ENCODE measurements around the gene ALS2. TPM values are rescaled to one million over a fixed set of nuclear protein-coding genes. Genes with fewer than 3 reads are reported as not detected.
A peak's percentile ranks its signal among the peaks of the same experiment; 100 is the strongest.
"Not testable (repeated sequence)": the region's sequence is repeated elsewhere in the genome, so short reads cannot be mapped to it uniquely, and the experiment has no call there.

The ALS2 gene
- polyA plus RNA-seq (ENCODE audit: insufficient read depth in 1 of 5, insufficient read length in 5 of 5, low replicate concordance in 1 of 5), result 10 to 100 TPM; 17.6 to 30.0 (median 26.5) TPM
- long read RNA-seq, donor 1, partial matches to known transcripts, result 6 of 7 reads
- long read RNA-seq, donor 1, other reads (novel, unspliced or antisense), result 0 of 7 reads
- long read RNA-seq, donor 2, partial matches to known transcripts, result 0 of 1 reads
- long read RNA-seq, donor 2, other reads (novel, unspliced or antisense), result 0 of 1 reads
- long read RNA-seq, donor 3, partial matches to known transcripts, result 5 of 5 reads
- long read RNA-seq, donor 3, other reads (novel, unspliced or antisense), result 0 of 5 reads
- long read RNA-seq, donor 4, partial matches to known transcripts, result 0 of 3 reads
- long read RNA-seq, donor 4, other reads (novel, unspliced or antisense), result 0 of 3 reads
- long read RNA-seq, donor 5, partial matches to known transcripts, result 0 of 3 reads
- long read RNA-seq, donor 5, other reads (novel, unspliced or antisense), result 0 of 3 reads
- long read RNA-seq, donor 6, full-length matches to known transcripts, result 3 of 3 reads
- long read RNA-seq, donor 6, partial matches to known transcripts, result 0 of 3 reads
- long read RNA-seq, donor 6, other reads (novel, unspliced or antisense), result 0 of 3 reads
- long read RNA-seq, donor 7, partial matches to known transcripts, result 0 of 2 reads
- long read RNA-seq, donor 7, other reads (novel, unspliced or antisense), result 0 of 2 reads
- long read RNA-seq, donor 8, partial matches to known transcripts, result 0 of 1 reads
- long read RNA-seq, donor 8, other reads (novel, unspliced or antisense), result 0 of 1 reads

DNA sequence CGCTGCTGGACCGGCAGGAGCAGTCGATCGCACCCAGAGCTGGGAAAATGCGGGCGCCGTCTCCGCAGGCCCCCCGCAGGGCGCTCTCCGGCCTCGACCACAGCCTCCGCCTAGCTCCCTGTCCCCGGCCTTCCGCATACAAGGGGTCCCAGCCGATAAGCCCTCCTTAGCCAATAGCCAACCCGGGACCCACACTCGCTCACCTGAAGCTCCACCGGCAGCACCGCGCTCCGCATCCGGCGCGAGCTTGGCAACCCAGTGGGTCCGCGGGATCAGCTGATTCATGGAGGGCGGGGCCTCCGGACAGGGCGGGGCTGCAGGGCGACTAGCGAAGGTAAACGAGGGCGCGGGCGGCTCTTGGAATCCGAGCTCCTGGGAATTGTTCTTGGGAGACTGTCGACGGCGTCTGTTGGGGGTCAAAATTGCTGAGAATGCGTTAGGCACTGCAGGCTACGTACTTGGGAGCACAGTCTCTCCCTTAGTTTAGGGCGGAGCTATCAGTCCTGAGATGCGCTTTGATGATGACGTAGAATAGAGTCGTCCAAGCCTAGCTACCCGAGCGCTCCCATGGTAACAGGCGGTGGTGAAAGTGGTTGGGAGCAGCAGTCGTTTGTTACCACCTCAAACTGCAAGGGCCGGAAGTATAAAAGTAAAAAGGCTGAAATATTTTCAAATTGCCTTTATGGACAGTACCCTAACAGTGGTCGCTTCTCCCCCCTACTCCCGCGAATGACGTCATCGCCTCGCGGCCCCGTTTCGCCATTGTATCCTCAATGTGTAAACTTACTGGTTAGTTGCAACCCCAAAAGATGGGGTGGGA is at the start of gene ALS2:
TSS of gene ALS2 (minus strand) at position 260 of the 820 bp plus-strand sequence. CDS start 12,048 bp downstream, outside the sequence.
- peak; percentile 96 to 97 for DNase-seq

DNA sequence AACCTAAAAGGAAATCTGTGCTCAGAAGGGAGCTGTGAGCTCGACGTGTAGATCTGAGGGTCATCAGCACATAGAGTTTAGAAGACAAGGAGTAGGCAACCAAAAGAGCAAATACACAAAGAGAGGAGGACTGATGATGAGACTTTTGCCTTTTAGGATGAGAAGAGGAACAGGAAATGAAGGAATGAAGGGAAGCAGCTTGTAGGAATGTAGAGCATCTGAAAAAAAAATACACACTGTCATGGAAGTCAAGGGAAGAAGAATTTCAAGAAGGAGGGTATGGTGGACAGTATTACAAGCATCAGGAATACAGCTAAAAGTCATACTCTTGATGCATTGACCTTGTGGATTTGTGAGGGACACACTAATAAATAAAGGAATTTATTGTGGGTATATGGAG is 47.5 kb upstream of the ALS2 start:
- DNase-seq, result no peak

DNA sequence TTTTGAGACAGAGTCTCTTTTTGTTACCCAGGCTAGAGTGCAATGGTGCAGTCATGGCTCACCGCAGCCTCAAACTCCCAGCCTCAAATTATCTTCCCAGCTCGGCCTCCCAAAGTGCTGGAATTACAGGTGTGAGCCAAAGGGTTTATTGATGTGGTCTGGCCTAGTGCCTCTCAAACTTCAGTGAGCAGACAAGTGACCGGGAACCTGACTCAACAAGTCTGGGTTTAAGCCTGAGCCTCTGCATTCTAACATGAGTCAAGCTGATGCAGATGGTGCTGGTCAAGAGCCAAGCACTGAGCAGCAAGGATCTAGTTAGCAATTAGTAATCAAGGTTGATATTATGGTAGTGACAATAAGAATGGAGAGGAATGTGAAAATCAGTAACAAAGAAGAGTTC is 46.9 kb upstream of the ALS2 start:
- no peak for DNase-seq

DNA sequence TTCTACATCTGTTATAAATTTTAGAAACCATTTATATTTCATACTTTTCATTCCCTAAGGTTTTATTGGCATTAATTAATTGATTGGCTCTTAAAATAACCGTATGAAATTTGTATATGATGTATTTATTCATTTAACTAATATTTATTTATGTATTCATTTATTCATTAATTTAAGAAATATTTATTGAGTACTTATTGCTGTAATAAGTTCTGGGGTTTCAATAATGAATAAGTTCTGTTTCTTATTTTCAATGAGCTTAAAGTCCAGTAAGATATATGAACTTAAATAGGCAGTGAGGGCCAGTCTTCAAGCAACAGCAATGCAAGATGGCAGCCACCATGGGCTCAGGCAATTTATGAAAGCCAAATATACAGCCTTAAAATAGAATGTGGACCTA is 43.5 kb upstream of the ALS2 start:
- no peak for DNase-seq

DNA sequence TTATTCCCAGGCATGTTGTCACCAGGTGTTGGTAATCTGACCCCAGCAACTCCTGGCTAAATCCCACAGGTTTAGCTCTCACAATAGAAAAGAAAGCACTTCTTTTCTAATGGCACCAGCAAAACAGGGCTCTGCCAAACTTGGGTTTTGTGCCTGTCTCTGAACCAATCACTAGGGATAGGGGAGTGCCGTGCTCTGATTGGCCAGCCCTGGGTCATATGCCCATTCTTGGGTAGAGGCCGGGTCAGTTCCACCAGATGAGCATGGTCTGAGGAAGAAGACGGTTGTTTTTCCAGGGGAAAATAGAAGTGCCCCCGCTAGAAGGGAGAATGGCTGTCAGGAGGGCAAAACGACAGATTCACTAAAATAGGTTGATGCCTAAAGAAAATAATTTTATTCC is 40.3 kb upstream of the ALS2 start:
- no peak for DNase-seq

DNA sequence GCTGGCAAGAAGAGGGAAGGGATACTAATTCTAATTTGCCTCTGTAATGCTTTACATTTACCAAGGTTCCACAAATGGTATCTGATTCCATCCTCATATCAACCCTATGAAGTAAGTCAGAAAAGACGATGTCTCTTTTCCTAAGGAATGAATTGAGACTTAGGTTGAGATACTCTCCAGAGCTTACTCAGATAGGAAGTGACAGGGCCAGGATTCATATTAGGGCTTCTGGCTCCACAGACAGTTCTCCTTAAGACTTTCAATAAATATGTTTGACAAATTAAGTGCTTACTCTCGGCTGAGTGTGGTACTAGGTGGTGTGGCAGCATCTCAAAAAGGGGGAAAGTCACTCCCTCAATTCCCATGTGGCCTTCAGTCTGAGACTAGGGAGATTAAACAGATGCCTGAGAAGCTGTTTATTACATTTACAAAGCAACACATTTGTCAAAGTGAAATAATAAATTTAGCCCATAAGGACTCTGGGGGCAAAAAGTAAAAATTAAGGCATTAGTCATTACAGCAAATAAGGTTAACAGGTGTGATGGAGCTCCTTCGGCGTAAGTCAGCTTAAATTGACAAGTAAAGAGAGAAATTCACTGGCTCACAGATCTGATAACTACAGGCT is 39.8 kb upstream of the ALS2 start:
- no peak for DNase-seq

DNA sequence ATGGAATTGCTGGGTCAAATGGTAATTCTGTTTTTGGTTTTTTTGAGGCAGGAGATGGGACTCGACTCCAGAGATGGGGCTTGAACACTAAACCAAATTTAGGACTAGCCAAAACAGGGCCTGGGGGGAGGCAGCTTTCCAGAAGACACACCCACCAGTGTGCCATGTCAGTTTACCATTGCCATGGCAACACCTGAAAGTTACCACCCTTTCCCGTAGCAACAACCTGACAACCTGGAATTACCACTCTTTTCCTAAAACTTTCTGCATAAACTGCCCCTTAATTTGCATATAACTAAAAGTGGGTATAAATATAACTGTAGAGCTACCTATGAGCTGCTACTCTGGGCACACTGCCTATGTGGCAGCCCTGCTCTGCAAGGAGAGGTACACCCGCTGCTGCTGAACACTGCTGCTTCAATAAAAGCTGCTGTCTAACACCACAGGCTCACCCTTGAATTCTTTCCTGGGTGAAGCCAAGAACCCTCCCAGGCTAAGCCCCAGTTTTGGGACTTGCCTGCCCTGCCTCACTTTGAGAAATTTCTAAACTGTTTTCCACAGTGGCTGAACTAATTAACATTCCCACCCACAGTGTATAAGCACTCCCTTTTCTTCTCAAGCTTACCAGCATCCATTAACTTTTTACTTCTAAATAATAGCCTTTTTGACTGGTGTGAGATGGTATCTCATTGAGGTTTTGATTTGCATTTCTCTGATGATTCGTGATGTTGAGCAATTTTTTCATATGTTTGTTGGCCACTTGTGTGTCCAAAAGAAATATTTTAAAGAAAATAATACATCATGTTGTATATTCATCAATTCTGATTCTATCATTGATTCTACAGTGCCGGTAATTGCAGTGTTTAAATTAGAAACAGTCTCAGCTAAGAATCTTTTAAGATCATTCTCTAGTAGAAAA is 36.2 kb upstream of the ALS2 start:
- DNase-seq, result no peak

DNA sequence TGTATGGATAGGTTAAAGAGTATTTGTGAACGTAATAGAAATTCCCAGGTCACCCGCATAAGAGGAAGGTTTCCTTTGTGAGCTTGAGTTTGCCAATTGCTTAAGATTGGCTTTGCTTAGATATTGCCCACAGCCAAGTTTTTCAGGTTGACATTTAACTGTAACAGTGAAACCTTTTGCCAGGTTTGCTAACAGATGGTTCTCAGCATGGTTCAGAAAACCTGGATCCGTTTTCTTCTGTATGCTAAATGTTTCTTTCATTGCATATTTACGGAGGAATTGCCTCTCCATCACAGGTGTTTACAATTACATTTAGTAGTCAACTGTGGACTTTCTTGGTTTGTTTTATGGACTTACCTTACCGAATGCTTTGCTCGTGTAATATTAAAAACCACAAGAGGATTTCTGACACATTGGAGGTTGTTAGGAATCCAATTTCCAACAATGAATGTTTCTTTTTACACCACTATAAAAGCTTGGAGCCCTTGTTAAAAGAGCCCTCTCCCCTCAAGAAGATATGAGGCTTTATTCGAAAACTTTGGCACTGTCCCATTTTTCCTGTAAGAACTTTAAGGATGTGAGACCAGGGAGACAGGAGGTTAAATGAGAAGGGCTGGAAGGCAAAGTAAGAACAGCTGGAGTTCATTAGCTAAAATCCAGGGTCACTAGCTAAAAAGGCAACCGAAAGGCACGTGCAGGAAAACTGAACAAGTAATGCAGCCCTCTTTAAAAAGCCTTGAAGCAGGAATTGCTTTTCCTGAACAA is 33.4 kb upstream of the ALS2 start:
- no peak for DNase-seq

DNA sequence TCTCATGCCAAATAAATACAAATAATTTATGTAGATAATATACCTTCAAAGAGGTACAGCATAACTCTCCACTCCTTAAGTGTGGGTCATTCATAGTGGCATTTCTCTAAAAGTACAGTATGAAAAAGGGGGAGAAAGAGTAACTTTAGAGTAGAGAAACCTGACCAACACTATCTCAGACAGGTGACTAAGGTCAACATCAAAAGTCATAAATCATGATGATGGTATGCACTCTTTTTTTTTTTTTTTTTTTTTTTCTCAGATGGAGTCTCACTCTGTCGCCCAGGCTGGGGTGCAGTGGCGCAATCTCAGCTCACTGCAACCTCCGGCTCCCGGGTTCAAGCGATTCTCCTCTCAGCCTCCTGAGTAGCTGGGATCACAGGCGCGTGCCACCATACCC is 29.9 kb upstream of the ALS2 start:
- not testable (repeated sequence) for DNase-seq

DNA sequence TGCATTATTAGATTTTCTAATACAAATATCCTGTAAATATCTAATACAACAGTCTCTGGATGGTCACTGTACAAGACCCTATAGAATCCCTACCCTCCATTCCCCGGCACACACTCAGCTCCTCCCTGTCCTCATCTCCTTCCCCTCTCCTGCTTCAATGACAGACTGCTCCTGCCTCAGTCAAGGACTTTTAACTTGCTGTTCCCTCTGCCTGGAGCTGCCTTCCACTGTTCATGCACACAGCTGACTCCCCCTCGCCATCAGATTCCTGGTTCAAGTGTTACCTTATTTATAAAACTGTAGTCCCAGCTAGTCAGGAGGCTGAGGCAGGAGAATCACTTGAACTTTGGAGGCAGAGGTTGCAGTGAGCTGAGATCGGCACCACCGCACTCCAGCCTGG is 28.9 kb upstream of the ALS2 start:
- no peak for DNase-seq

DNA sequence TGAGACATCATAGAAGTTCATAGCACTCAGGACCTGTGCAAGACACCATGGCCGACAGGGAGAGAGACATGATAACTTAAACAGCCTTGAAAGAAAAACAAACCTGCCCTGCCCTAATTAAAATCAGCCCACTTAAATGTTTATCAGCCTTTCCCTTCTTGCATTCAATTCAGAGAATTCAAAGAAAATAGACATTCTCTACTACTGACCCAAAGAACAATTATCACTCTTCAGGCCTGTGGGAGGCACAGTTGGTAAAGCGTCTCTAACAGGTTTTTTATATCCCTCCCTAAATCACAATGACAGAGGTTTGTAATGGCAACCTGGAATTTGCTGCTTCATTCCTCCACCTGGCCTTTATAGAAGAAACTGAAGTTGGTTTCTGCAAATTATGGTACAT is 27.3 kb upstream of the ALS2 start:
- DNase-seq, result no peak

DNA sequence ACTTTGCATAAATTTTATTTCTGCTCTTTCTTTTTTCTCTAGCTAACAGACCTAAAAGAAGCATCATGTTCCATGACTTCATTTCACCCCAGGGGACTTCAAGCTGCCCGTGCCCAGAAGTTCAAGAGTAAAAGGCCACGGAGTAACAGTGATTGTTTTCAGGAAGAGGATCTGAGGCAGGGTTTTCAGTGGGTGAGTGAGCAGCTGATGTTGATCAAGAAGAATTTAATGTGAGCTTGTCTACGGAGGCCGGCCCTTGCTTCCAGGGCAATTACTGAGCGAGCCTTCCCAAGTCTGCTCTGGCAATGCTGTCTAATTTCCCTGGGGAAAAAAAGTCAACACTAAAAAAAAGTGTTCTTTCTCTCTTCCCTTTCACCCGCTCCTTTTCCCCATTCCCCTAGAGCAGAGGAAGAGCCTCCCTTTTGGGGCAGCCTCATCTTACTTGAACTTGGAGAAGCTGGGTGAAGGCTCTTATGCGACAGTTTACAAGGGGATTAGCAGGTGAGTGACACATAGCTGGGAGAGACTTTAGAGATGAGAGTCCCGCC is 26.8 kb upstream of the ALS2 start:
- peak in 1 of 2 donors; percentile 12 for DNase-seq

DNA sequence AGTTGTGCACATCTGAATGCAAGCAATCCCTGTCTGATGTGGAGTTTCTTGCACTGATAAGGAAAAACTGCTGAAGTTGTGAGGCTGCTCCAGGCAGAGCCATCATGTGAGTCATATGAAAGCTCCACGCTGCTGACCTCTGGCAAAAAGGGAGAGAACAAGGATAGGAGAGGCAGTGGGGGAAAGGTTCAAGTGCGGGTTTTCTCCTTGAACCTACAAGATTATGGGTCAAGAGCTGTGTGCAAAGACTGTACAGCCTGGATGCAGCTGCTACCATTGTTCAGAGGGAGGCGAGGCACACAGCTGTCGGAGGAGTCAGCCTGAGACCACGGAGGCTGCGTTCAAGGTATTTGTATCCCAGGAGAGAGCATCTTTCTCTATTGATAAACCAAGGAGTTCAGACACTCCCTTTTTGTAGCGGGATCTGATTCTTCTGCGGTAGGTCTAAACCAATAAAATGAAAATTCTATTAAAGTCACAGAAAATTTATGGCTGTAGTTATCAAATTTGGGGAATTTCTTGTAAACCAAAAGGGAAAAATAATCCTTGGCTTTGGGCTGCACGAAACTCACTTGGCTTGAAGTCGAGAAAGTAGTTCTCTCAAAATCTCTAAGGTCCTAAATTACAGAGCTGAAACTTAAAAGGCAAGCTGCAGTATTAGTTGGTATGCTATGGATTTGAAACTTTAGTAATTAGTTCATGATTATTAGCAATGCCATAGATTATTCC is 25.9 kb upstream of the ALS2 start, which contains the start of gene CDK15:
TSS of gene CDK15 (plus strand) at position 96 of the 729 bp plus-strand sequence. CDS start at position 224, 128 bp downstream.
- DNase-seq, result peak in 1 of 2 donors; percentile 7

DNA sequence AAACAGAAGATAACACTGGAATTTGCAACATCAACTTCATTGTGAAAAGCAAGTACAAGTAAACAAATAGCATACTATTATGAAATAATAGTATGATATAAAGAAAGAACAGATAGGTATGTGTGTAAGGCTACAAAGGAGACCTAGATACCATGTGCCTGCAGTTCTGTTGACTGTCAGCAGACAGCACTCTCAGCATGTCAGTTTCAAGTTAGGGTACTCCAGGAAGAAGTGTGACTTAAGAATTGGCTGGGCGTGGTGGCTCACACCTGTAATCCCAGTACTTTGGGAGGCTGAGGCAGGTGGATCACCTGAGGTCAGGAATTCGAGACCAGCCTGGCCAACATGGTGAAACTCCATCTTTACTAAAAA is 18.2 kb upstream of the ALS2 start:
- DNase-seq, result not testable (repeated sequence)

DNA sequence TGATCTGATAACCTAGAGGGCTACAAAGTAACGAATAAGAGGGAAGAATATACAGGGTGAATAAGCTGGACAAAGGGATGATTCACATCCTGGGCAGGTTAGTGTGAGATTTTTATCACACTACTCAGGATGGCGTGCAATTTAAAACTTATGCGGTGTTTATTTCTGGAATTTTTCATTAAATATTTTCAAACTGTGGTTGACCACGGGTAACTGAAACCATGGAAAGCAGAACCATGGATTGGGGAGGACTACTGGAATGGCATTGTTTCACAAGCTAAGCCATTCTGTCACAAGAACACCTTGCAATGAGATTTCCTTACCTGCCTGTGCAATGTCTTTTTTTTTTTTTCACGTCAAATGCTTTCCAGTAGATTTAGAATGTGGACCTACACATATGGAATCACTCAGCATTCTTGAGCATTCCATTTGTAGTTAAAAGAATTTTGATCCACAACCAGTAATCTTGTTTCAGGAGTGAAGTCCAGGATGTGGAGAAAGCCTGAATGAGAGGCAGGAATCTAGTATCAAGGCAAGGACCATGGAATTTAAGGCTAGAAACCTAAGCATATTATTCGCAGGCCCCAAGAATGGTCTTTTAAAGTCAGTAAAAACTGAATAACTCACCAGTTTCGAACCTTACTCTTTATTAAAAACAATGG is 17.6 kb upstream of the ALS2 start:
- DNase-seq, result no peak

DNA sequence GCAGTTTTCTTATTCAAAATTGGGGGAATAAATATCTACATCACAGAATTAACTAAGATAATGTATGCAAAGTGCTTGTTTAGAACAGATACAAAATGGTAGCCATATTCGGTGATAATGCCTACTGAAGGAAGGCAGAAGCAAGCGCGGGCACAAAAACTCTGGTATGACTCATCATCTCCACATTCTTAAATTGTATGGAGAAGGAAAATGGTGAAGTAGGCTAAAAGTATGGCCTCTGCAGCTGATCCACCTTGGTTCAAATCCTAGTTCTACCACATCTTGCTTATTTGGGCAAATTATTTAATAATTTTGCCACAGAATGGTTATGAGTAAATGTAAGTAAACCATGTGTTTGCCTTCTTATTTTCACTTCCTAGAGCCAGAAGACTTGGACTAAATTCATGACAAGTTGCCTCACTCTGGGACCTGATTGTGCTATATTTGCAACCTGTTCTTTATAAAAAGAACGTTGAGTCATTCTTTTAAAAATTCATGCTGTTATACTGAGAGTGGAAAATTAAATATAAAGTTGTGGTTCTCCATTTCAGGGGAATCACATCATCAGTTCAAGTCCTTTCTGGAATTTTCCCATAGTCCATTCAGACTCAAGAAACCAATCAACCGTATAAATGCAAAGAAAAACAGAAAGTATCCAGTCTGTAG is 16.6 kb upstream of the ALS2 start:
- DNase-seq, result no peak

DNA sequence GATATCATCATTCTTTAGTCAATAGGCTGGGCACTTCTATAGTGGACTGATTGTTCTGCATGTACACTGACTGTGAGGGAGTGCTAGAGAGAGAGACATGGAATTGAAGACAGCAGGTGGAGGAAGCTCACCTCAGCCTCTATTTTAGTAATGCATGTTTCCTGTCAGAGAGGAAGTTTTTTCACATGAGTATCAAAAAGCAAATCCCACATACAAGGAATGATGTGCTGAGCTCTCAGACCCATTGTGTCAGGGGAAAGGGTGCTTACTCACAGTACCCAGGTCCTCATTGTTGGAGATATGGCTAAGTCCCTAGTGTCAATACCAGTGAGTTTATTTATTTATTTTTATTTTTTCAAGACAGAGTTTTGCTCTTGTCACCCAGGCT is 15.7 kb upstream of the ALS2 start:
- DNase-seq, result no peak

All from right lung (tissue), 10 donors.